K562 treated with DMSO at 1 percent for 48 hours (cell line): ENCODE results near the gene KRT76. TPM values are rescaled to one million over a fixed set of nuclear protein-coding genes. Genes with fewer than 3 reads are reported as not detected.

Source experiments
- total RNA-seq: library from RNA; unstranded; fragments of 300-600 nt; gene quantifications from 2 replicates; pipeline ENCODE4 v1.2.3, GENCODE V29; 2022; ENCODE audit warnings: low replicate concordance; ENCODE audit errors: extremely low read depth

Gene KRT76
- not detected in 2 replicates for total RNA-seq

DNA sequence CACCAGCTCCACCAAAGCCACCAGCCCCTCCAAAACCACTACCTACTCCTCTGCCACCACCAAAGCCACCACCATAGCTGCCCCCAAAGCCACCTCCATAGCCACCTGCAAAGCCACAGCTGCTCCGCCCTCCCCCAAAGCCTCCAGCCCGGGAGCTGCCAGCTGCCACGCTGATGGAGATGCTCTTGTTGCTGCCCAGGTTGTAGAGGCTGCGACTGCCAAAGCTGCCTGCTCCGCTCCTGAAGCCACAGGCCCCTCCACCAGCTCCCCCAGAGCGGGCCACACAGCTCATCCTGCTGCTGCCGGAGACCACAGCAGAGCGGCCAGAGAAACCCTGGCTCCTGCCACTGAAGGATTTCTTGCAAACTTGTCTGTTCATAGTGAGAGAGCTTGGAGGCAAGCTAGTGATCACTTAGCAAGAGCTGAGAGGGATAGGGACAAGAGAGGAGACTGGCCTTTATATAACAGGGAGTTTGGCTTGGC is at the start of gene KRT76:
Gene KRT76 (minus strand): TSS at position 433 of the 483 bp plus-strand sequence. CDS start 54 bp downstream, at position 379.

GRCh38 chr12:52813885-52814709 is 37.0 kb upstream of the KRT76 start, which contains the start of gene KRT4:
KRT4 (minus strand) TSS chr12:52814116; CDS start chr12:52814058, 58 bp downstream.

GRCh38 chr12:52795694-52796428 is 18.7 kb upstream of the KRT76 start, which contains the start of gene KRT3:
KRT3 (minus strand) TSS chr12:52796117; CDS start chr12:52796042, 75 bp downstream.

Other genes starting within 250 kb of the KRT76 start
- gene KRT71, start 224.2 kb downstream of the KRT76 start, total RNA-seq, result not detected in 2 replicates
- not detected in 2 replicates for gene KRT74, start 203.5 kb downstream of the KRT76 start, total RNA-seq
- gene KRT72, start 175.9 kb downstream of the KRT76 start, total RNA-seq, result not detected in 2 replicates
- gene KRT73, start 158.8 kb downstream of the KRT76 start, total RNA-seq, result not detected in 2 replicates
- not detected in 2 replicates for gene KRT2, start 125.1 kb downstream of the KRT76 start, total RNA-seq
- gene KRT1, start 96.9 kb downstream of the KRT76 start, total RNA-seq, result not detected in 2 replicates
- not detected in 2 replicates for gene KRT77, start 73.8 kb downstream of the KRT76 start, total RNA-seq
- gene KRT3, start 18.8 kb upstream of the KRT76 start, total RNA-seq, result not detected in 2 replicates
- not detected in 2 replicates for gene KRT4, start 36.8 kb upstream of the KRT76 start, total RNA-seq
- gene KRT79, start 57.0 kb upstream of the KRT76 start, total RNA-seq, result not detected in 2 replicates
- not detected in 2 replicates for gene KRT78, start 71.6 kb upstream of the KRT76 start, total RNA-seq
- gene KRT8, start 127.7 kb upstream of the KRT76 start, total RNA-seq, result 606 TPM in 1 of 2 replicates, not detected in the other
- 246 TPM in 1 of 2 replicates, not detected in the other for gene KRT18, start 171.8 kb upstream of the KRT76 start, total RNA-seq
- gene EIF4B, start 229.1 kb upstream of the KRT76 start, total RNA-seq, result 778 TPM in 1 of 2 replicates, not detected in the other